Measurements from ENCODE around the gene FAM83F. TPM values are rescaled to one million over a fixed set of nuclear protein-coding genes. Genes with fewer than 3 reads are reported as not detected.

FAM83F gene
- total and polyA plus RNA-seq, 3 donors from 2014 or later: 30.2 to 57.7 (median 41.1) TPM

DNA sequence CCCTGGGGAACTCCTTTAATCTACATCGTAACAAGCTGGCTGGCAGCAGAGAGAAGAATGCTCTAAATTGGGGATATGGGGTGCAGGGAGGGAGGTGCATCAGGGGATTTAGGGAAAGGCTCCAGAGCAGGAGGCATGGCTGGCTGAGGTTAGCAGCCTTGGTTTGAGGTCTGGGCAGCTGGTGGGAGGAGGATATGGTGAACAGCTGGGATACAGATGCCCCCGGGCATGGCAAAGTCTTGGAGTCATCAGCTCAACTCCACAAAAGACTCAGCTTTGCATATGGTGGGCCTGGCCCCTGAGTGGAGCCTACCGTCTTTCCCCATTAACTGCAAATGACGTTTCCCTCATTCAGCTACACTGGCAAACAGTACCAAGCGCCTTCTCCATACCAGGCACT is 5.4 kb downstream of the FAM83F start:
- H3K27me3 ChIP-seq: no peaks in the 10 kb centered on the region
- DNase-seq: no peak
- H3K4me3 ChIP-seq: no peak overlapping the region
- H3K27ac ChIP-seq: no peak overlapping the region
- WGBS, 2 donors: 92 to 93% methylated on average over 5 of the region's 5 CpGs
- intact Hi-C loops (cut with DNase I; ENCODE audit: low total_unique reads): no loop called here
- H3K9me3 ChIP-seq: no peaks in the 10 kb centered on the region
- H3K4me1 ChIP-seq: peaks cover 46% of the 10 kb centered on the region
- no peaks in the 10 kb centered on the region for H3K36me3 ChIP-seq (ENCODE audit: low read depth, missing control alignments)
- TF ChIP-seq POLR2A (IDR thresholded peaks at IDR 0.05): no peak
- TF ChIP-seq, protein P1, sequence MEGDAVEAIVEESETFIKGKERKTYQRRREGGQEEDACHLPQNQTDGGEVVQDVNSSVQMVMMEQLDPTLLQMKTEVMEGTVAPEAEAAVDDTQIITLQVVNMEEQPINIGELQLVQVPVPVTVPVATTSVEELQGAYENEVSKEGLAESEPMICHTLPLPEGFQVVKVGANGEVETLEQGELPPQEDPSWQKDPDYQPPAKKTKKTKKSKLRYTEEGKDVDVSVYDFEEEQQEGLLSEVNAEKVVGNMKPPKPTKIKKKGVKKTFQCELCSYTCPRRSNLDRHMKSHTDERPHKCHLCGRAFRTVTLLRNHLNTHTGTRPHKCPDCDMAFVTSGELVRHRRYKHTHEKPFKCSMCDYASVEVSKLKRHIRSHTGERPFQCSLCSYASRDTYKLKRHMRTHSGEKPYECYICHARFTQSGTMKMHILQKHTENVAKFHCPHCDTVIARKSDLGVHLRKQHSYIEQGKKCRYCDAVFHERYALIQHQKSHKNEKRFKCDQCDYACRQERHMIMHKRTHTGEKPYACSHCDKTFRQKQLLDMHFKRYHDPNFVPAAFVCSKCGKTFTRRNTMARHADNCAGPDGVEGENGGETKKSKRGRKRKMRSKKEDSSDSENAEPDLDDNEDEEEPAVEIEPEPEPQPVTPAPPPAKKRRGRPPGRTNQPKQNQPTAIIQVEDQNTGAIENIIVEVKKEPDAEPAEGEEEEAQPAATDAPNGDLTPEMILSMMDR (IDR thresholded peaks at IDR 0.05): no peak

DNA sequence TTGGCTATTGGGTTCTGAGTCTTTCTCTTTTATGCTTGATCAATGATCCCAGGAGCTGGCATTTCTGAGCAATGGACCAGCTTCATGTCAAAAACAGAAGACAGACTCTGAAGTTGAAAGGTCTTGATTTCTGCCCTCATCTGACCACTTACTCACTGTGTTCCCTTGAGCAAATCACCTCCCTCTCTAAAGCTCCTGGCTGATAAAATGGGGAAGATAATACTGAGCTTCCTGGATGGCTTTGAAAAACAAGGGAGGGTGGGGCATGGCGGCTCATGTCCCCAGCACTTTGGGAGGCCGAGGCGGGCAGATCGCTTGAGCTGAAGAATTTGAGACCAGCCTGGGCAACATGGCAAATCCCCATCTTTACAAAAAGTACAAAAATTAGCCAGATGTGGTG is 6.4 kb downstream of the FAM83F start:
- H3K27me3 ChIP-seq: no peaks in the 10 kb centered on the region
- H3K27ac ChIP-seq: no peak overlapping the region
- 93 to 94% methylated on average over 4 of the region's 4 CpGs for WGBS, 2 donors
- no peak for TF ChIP-seq POLR2A (IDR thresholded peaks at IDR 0.05)
- TF ChIP-seq, protein P1 (IDR thresholded peaks at IDR 0.05): no peak
- no peaks in the 10 kb centered on the region for H3K9me3 ChIP-seq
- H3K4me1 ChIP-seq: peaks cover 38% of the 10 kb centered on the region
- intact Hi-C loops (cut with DNase I; ENCODE audit: low total_unique reads): no loop called here
- no peak overlapping the region for H3K4me3 ChIP-seq
- DNase-seq: no peak
- H3K36me3 ChIP-seq (ENCODE audit: low read depth, missing control alignments): no peaks in the 10 kb centered on the region

- no peak for TF ChIP-seq POLR2A (IDR thresholded peaks at IDR 0.05)
- TF ChIP-seq, protein P1 (IDR thresholded peaks at IDR 0.05): no peak
- H3K36me3 ChIP-seq (ENCODE audit: low read depth, missing control alignments): no peaks in the 10 kb centered on the region
- no peaks in the 10 kb centered on the region for H3K9me3 ChIP-seq
- intact Hi-C loops (cut with DNase I; ENCODE audit: low total_unique reads): no loop called here
- no peak for DNase-seq
- no peaks in the 10 kb centered on the region for H3K27me3 ChIP-seq
- H3K4me1 ChIP-seq: peaks cover 30% of the 10 kb centered on the region
- 85 to 87% methylated on average over 11 to 14 of the region's 14 CpGs for WGBS, 2 donors
- H3K4me3 ChIP-seq: no peak overlapping the region
- no peak overlapping the region for H3K27ac ChIP-seq
These were observed 7.2 kb downstream of the FAM83F start for GRCh38 chr22:40001800-40002577.

- intact Hi-C loops (cut with DNase I; ENCODE audit: low total_unique reads): no loop called here
- 74 to 89% methylated on average over 5 to 6 of the region's 6 CpGs for WGBS, 2 donors
- Histone ChIP-seq H3K27ac (no peak overlapping the region), H3K4me1 (peaks cover 18% of the 10 kb centered on the region), H3K4me3 (no peak overlapping the region), H3K9me3 (no peaks in the 10 kb centered on the region), H3K36me3 (ENCODE audit: low read depth, missing control alignments) (no peaks in the 10 kb centered on the region), H3K27me3 (no peaks in the 10 kb centered on the region)
- no peak for DNase-seq
- no peak for TF ChIP-seq POLR2A (IDR thresholded peaks at IDR 0.05)
- TF ChIP-seq, protein P1 (IDR thresholded peaks at IDR 0.05): no peak
These were observed 8.4 kb downstream of the FAM83F start for GRCh38 chr22:40002935-40003715.
